GM12865 (cell line): ENCODE results near the gene SERHL2.
"Not testable (repeated sequence)": the region's sequence is repeated elsewhere in the genome, so short reads cannot be mapped to it uniquely, and the experiment has no call there.

ENCODE experiments used
- DNase-seq: peaks from one replicate; pipeline ENCODE4 v3.0.0; 2010; ENCODE audit warnings: low read depth
- H3K4me3 ChIP-seq: 2 replicates; pipeline ENCODE4 v1.5.1; 2011; ENCODE audit warnings: mild to moderate bottlenecking, low read depth, low read length, control low read depth
- CTCF ChIP-seq: IDR thresholded peaks from 2 replicates; pipeline ENCODE4 v1.5.1; 2011; ENCODE audit warnings: low read length, control low read depth, low read depth, inconsistent platforms; ENCODE audit not compliant: insufficient read depth; ENCODE audit errors: missing control alignments

The SERHL2 gene, protein sequence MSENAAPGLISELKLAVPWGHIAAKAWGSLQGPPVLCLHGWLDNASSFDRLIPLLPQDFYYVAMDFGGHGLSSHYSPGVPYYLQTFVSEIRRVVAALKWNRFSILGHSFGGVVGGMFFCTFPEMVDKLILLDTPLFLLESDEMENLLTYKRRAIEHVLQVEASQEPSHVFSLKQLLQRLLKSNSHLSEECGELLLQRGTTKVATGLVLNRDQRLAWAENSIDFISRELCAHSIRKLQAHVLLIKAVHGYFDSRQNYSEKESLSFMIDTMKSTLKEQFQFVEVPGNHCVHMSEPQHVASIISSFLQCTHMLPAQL

DNA sequence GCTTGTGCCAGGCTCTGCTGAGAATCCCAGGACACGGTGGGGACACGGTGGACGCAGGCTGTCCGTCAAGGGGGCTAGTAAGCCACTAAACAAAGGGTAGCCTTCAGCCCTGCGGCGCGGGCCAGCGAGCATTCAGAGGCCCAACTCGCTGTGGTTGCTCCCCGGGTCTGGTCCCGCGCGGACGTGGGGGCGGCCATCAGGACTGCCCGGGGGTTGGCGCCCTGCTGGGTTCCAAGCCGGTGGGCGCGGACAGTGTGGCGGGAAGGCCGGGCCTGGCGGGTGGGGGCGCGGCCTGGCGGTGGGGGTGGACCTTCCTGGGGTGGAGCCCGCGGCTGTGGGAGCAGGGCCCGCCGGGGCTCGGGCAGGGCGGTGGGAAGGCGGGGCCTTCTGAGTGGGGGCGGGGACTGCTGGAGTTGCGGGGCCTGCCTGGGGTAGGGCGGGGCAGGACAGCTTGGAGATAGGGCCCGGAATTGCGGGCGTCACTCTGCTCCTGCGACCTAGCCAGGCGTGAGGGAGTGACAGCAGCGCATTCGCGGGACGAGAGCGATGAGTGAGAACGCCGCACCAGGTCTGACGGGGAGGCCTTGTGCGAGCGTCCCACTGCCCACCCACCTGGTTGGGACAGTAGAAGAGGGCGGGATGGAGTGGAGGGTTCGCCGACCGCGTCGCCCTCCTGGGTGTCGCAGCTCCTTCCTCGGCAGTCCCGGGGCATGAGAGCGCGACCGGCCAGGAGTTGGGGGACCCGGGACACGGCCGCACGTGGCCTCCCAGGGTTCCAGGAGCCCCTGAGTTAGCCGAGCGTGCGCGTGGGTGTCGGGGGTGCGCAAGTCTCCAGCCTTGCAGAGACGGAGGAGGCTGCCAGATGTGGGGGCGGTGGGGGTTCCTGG is at the start of gene SERHL2:
Gene SERHL2, plus strand, starts transcription at position 482 of the 887 bp plus-strand sequence. Its CDS starts 65 bp downstream, at position 547.
- H3K4me3 ChIP-seq: peak within 1 kb of the TSS; percentile 26
- DNase-seq: peak; percentile 77

GRCh38 chr22:42508327-42508974 is 45.3 kb upstream of the SERHL2 start:
- not testable (repeated sequence) for DNase-seq, H3K4me3 ChIP-seq

More for the DNA sequence above, at the start of gene SERHL2:
- TF ChIP-seq CTCF: no peak

DNA sequence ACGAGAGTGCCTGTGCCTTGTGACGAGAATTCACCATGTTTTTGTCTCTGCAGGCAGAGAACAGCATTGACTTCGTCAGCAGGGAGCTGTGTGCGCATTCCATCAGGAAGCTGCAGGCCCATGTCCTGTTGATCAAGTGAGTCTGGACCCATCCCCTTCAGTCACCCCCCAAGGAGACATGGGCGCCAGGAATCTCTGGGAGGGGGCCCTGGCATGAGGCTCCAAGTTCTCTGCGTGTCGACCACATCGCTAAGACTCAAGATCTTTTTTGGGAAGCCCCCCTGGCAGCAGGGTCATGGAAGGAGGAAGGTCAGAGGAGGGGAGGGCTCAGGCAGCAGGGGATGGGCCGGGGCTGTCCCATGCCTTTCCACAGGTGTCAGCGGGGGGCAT is 44.8 kb upstream of the SERHL2 start:
- not testable (repeated sequence) for DNase-seq, H3K4me3 ChIP-seq

GRCh38 chr22:42509548-42509947 is 44.2 kb upstream of the SERHL2 start:
- no peak overlapping the region for H3K4me3 ChIP-seq
- TF ChIP-seq CTCF: no peak
- no peak for DNase-seq

GRCh38 chr22:42511401-42511891 is 42.3 kb upstream of the SERHL2 start:
- no peak overlapping the region for H3K4me3 ChIP-seq
- TF ChIP-seq CTCF: no peak
- no peak for DNase-seq

DNA sequence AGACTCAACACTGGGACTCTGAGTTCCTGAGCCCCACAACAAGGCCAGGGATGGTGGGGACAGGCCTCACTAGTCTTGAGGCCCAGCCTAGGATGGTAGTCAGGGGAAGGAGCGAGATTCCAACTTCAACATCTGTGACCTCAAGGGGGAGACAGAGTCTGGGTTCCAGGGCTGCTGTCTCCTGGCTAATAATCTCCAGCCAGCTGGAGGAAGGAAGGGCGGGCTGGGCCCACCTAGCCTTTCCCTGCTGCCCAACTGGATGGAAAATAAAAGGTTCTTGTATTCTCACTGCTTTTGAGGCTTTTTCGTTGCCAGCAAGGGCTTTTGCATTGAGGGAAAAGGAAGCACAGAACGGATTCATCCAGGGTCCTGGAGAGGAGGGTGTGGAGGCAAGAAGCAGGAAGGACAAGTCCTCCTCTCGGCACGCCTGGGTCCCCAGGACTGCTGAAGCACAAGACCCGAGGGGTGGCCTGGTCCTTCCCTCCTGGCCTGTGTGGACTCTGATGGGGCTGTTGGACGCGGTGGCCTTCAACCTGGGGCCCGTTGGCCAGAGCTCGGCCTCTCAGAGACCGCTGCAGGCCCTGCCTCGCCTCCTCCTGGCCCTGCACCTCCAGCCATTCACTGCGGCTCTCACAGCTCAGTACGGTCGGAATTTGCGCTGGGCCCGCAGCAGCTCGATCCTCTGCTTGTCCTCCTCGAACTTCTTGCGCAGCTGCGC is 41.3 kb upstream of the SERHL2 start:
- not testable (repeated sequence) for DNase-seq

DNA sequence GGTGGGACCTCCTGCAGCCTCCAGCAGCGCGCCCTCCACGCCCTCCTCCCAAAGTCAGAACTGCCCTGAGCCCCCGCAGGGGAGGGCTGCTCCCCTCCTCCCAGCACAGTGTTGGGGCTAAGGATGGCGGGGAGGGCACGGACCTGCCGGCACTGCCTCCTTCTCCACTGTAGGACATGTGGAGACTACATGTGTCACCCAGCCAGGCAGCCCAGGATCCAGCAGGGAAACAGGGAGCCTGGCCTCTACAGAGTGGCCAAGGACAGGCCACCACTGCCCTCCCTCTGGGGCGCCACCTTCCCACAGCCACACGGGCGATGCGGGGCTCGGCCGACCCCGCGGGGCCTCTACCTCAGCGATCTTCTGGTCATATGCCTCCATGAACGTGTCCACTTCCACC is 39.4 kb upstream of the SERHL2 start:
- DNase-seq, H3K4me3 ChIP-seq: not testable (repeated sequence)

More for the DNA sequence above, 41.3 kb upstream of the SERHL2 start:
- H3K4me3 ChIP-seq: not testable (repeated sequence)
- TF ChIP-seq CTCF: peak; percentile 4

DNA sequence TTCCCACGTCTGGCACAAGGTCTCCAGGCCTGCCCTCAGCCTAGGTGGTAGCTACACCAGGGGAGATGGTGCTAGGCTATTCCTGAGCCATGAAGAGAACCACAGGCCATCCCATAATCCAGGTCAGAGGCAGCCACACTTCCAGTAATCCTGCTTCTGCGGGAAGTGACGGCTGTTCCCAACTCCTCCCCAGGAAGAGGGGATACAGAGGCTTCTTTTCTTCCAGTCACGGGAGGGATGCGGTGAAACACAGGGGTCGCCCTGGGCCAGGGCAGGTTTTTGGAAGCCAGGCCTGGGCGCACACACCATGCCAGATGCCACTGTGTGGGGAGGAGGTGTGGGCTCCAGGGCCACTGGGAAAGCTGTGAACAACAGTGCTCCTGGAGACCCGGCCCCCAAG is 38.5 kb upstream of the SERHL2 start:
- DNase-seq, H3K4me3 ChIP-seq: not testable (repeated sequence)
